HL-60 (cell line): ENCODE results near the gene LEKR1.

Source experiments
- DNase-seq, 2 experiments: peaks; one replicate each; pipeline ENCODE4 v3.0.0-alpha.2; 2010 to 2020; ENCODE audit warnings: low read depth in 1 of 2, low spot score in 1 of 2
- H3K27ac ChIP-seq: fragments of 250-450 bp; sonication (Bioruptor Pico); replicated peaks from 2 replicates; pipeline ENCODE4 v1.5.1; 2020; ENCODE audit warnings: mild to moderate bottlenecking, moderate library complexity
- H3K27me3 ChIP-seq: fragments of 250-450 bp; sonication (Bioruptor Pico); 2 replicates; pipeline ENCODE4 v1.5.1; 2021; ENCODE audit warnings: mild to moderate bottlenecking, moderate library complexity; ENCODE audit not compliant: insufficient read depth, poor library complexity, severe bottlenecking
- H3K4me3 ChIP-seq: replicated peaks from 2 replicates; pipeline ENCODE4 v1.5.1; 2011; ENCODE audit warnings: mild to moderate bottlenecking, control low read depth, low read length; ENCODE audit not compliant: insufficient read depth
- GABPA ChIP-seq: IDR thresholded peaks from 2 replicates; pipeline ENCODE4 v1.6.1; 2012; ENCODE audit warnings: low read depth
- POLR2AphosphoS5 ChIP-seq: IDR thresholded peaks from 2 replicates; pipeline ENCODE4 v1.6.1; 2012; ENCODE audit warnings: low read depth
- SPI1 ChIP-seq: IDR thresholded peaks from 2 replicates; pipeline ENCODE4 v1.6.1; 2012; ENCODE audit warnings: low read depth, mild to moderate bottlenecking, borderline replicate concordance
- TF ChIP-seq, protein P1 (sequence below): IDR thresholded peaks from 2 replicates; pipeline ENCODE4 v1.6.1; 2012; ENCODE audit warnings: low read depth; ENCODE audit not compliant: insufficient replicate concordance
- TF ChIP-seq, protein P2 (sequence below): IDR thresholded peaks from one replicate; pipeline ENCODE4 v1.5.1; 2011; ENCODE audit warnings: low read length, control low read depth, inconsistent platforms; ENCODE audit not compliant: insufficient read depth

LEKR1 gene

DNA sequence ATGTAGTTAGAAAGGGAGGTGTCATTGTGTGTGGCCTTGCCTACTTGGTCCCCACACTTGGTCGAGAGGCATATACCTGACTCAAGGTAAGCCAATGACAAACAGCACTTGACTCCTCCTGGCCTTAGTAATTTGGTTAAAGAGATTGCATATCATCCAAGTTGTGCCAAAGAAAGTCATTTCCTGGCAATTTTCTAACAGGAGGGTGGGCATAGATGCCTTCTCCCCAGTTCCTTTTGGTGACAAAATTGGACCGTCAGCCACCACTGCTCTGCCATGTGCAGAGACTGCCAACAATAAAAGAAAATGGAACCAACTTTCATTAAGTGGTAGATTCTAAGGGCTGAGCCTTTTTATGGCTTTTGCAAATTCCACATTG, 7.9 kb upstream of the LEKR1 start:
- Histone ChIP-seq H3K27ac (peak overlapping the region; percentile 92), H3K27me3 (no peaks in the 10 kb centered on the region), H3K4me3 (no peak overlapping the region)
- no peak for DNase-seq
- TF ChIP-seq, protein P1, sequence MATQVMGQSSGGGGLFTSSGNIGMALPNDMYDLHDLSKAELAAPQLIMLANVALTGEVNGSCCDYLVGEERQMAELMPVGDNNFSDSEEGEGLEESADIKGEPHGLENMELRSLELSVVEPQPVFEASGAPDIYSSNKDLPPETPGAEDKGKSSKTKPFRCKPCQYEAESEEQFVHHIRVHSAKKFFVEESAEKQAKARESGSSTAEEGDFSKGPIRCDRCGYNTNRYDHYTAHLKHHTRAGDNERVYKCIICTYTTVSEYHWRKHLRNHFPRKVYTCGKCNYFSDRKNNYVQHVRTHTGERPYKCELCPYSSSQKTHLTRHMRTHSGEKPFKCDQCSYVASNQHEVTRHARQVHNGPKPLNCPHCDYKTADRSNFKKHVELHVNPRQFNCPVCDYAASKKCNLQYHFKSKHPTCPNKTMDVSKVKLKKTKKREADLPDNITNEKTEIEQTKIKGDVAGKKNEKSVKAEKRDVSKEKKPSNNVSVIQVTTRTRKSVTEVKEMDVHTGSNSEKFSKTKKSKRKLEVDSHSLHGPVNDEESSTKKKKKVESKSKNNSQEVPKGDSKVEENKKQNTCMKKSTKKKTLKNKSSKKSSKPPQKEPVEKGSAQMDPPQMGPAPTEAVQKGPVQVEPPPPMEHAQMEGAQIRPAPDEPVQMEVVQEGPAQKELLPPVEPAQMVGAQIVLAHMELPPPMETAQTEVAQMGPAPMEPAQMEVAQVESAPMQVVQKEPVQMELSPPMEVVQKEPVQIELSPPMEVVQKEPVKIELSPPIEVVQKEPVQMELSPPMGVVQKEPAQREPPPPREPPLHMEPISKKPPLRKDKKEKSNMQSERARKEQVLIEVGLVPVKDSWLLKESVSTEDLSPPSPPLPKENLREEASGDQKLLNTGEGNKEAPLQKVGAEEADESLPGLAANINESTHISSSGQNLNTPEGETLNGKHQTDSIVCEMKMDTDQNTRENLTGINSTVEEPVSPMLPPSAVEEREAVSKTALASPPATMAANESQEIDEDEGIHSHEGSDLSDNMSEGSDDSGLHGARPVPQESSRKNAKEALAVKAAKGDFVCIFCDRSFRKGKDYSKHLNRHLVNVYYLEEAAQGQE = no peak
- no peak for TF ChIP-seq POLR2AphosphoS5
- TF ChIP-seq, protein P2, sequence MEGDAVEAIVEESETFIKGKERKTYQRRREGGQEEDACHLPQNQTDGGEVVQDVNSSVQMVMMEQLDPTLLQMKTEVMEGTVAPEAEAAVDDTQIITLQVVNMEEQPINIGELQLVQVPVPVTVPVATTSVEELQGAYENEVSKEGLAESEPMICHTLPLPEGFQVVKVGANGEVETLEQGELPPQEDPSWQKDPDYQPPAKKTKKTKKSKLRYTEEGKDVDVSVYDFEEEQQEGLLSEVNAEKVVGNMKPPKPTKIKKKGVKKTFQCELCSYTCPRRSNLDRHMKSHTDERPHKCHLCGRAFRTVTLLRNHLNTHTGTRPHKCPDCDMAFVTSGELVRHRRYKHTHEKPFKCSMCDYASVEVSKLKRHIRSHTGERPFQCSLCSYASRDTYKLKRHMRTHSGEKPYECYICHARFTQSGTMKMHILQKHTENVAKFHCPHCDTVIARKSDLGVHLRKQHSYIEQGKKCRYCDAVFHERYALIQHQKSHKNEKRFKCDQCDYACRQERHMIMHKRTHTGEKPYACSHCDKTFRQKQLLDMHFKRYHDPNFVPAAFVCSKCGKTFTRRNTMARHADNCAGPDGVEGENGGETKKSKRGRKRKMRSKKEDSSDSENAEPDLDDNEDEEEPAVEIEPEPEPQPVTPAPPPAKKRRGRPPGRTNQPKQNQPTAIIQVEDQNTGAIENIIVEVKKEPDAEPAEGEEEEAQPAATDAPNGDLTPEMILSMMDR = no peak

DNA sequence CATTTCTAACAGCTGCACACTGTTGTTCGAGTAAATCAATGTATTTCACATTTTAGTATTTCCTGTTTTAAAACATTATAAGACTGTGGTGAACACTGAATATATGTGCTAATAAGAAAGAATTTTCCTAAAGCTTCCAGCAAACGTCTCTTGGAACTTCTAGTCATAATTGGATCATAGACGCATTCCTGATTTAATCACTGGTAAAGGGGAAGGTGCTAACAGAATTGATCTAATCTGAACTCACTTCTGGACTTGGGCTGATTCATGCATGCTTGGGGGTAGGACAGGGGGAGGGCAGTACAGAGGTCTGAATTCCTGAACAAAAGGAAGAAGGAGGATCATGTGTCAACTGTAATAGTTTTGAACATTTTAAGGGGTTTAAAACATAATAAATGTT, 7.3 kb upstream of the LEKR1 start:
- Histone ChIP-seq H3K27me3 (no peaks in the 10 kb centered on the region), H3K27ac (peak overlapping the region; percentile 6; the same call in 1 of the 2 replicates), H3K4me3 (no peak overlapping the region)
- TF ChIP-seq POLR2AphosphoS5 (no peak), GABPA (no peak), SPI1 (no peak)
- TF ChIP-seq, protein P2 = no peak
- TF ChIP-seq, protein P1 = no peak
- DNase-seq = no peak

DNA sequence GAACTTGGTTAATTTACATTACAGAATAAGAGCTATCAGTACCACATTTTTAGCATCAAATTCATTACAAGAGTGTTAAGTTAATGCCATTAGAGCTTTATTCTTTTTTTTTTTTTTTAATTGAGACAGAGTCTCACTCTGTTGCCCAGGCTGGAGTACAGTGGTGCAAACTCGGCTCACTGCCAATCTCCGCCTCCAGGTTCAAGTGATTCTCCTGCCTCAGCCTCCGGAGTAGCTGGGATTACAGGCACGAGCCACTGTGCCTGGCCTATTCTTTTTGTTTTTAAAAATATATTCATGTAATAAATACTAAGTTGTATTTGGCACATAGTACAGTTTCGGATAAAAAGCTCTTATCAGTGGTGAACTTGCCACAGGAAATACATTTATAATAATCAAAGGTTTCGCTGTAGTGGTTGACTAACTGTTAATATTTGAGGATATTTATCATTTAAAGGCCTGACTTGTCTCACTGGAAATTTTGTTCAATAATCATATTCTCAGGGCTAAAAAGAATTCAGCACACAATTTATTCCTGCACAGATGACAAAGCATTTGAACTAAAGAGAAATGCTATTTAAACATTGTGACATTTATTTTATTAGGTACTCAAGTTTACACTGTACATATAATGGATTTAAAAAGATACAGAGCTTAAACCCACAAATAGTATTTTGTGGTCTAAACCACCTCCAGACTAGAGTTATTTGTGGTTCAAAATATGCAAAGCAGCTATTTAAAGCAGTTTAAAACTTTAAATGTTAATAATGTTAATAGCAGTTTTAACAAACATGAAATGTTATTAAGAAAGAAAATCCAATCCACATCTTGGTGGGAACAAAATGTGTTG, 6.1 kb upstream of the LEKR1 start:
- TF ChIP-seq, protein P2 = no peak
- no peak for TF ChIP-seq SPI1
- TF ChIP-seq GABPA = no peak
- no peak for TF ChIP-seq POLR2AphosphoS5
- TF ChIP-seq, protein P1 = no peak
- no peak for DNase-seq
- H3K27ac ChIP-seq = no peak overlapping the region; the same call in 1 of the 2 replicates
- no peaks in the 10 kb centered on the region for H3K27me3 ChIP-seq
- no peak overlapping the region for H3K4me3 ChIP-seq
